Caco-2 (cell line): ENCODE results near the gene IGSF3. TPM values are rescaled to one million over a fixed set of nuclear protein-coding genes. Genes with fewer than 3 reads are reported as not detected.

ENCODE experiments used
- BruUV-seq: library from RNA; stranded (reverse); fragments of 400-500 nt; replicated peaks from 2 replicates; lab custom pipeline; 2021; lab: Mats Ljungman, UMichigan
- CTCF ChIA-PET: fragments of 300-600 bp; sonication (Branson Sonifier 250); formaldehyde crosslinking; loops from one replicate; lab custom pipeline; 2022; ENCODE audit warnings: antibody characterized with exemption; lab: Charles Lee
- POLR2A ChIA-PET: fragments of 300-600 bp; sonication (Branson Sonifier 250); formaldehyde crosslinking; loops from one replicate; lab custom pipeline; 2022; ENCODE audit warnings: antibody characterized with exemption; lab: Charles Lee
- DNase-seq, 2 experiments: peaks; one replicate each; pipeline versions ENCODE4 v3.0.0 to v3.0.0-alpha.2; 2020 to 2022
- H3K27me3 ChIP-seq: replicated peaks from 2 replicates; pipeline ENCODE4 v1.6.0; 2011; ENCODE audit warnings: low read length; ENCODE audit not compliant: control insufficient read depth, insufficient read depth
- H3K36me3 ChIP-seq: 2 replicates; pipeline ENCODE4 v1.5.1; 2011; ENCODE audit warnings: low read length; ENCODE audit not compliant: control insufficient read depth, insufficient read depth
- H3K4me1 ChIP-seq: fragments of 250-450 bp; sonication (Bioruptor Pico); 2 replicates; pipeline ENCODE4 v1.5.1; 2020; ENCODE audit warnings: mild to moderate bottlenecking
- H3K4me3 ChIP-seq: 2 replicates; pipeline ENCODE4 v1.5.1; 2011; ENCODE audit warnings: low read depth, mild to moderate bottlenecking, control low read depth, low read length
- H3K9me3 ChIP-seq: fragments of 250-450 bp; sonication (Bioruptor Pico); 2 replicates; pipeline ENCODE4 v1.5.1; 2020; ENCODE audit warnings: mild to moderate bottlenecking, moderate library complexity
- H3K27ac Mint-ChIP-seq: one replicate; pipeline ENCODE4 v1.8.0; 2022; ENCODE audit warnings: mixed read lengths; ENCODE audit not compliant: unreplicated experiment
- H3K27me3 Mint-ChIP-seq: one replicate; pipeline ENCODE4 v1.8.0; 2022; ENCODE audit warnings: mixed read lengths; ENCODE audit not compliant: insufficient read depth, unreplicated experiment
- H3K36me3 Mint-ChIP-seq: one replicate; pipeline ENCODE4 v1.8.0; 2022; ENCODE audit warnings: mild to moderate bottlenecking, mixed read lengths; ENCODE audit not compliant: insufficient read depth, unreplicated experiment
- H3K4me1 Mint-ChIP-seq: one replicate; pipeline ENCODE4 v1.8.0; 2022; ENCODE audit warnings: low read depth, mixed read lengths; ENCODE audit not compliant: unreplicated experiment
- H3K4me3 Mint-ChIP-seq: one replicate; pipeline ENCODE4 v1.8.0; 2022; ENCODE audit warnings: mild to moderate bottlenecking, moderate library complexity, mixed read lengths; ENCODE audit not compliant: unreplicated experiment
- H3K9me3 Mint-ChIP-seq: one replicate; pipeline ENCODE4 v1.8.0; 2022; ENCODE audit warnings: mixed read lengths; ENCODE audit not compliant: unreplicated experiment
- intact Hi-C: fragments of 100-400 bp; cut with micrococcal nuclease; formaldehyde crosslinking; loops from one replicate; pipeline ENCODE4 v1.10.0; 2022; ENCODE audit not compliant: unreplicated experiment
- total RNA-seq: library from RNA; stranded (reverse); gene quantifications from 2 replicates; pipeline ENCODE4 v1.2.3, GENCODE V29; 2022
- TF ChIP-seq, protein P1 (sequence below), 2 experiments: fragments of 200-600 bp in 1 of 2; IDR thresholded peaks; 1 replicate in 1 of 2; 2 replicates in 1 of 2; pipeline versions ENCODE4 v1.5.1 to v1.8.0; 2011 to 2022; ENCODE audit warnings: antibody characterized with exemption in 1 of 2, control low read depth in 1 of 2, inconsistent platforms in 1 of 2, low read depth in 1 of 2, low read length in 1 of 2, mild to moderate bottlenecking in 1 of 2, moderate library complexity in 1 of 2; ENCODE audit not compliant: insufficient read depth in 1 of 2, severe bottlenecking in 1 of 2, unreplicated experiment in 1 of 2

The IGSF3 gene
- total RNA-seq, 1 experiment from 2014 or later: 24.0 TPM

DNA sequence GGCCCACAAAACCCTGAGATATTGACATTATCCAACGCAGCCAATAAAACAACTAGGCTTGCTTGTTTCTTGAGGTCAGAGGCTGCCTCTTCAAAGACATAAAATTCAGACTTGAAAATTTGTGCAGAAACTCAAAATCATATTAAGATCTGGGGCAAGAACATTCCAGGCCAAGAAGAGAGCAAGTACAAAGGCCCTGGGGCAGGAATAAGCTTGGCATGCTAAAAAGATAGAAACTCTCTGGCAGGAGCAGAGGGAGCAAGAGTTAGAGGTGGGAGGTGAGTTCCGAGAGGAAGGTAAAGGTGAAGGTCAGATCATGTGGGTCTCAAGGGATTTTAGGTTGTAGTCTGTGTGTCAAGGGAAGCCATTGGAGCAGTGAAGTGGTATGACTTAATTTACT, 8.8 kb upstream of the IGSF3 start:
- Mint-ChIP-seq H3K4me3 (no peak overlapping the region), H3K4me1 (no peaks in the 10 kb centered on the region), H3K27me3 (no peaks in the 10 kb centered on the region), H3K36me3 (no peaks in the 10 kb centered on the region), H3K27ac (no peak overlapping the region), H3K9me3 (no peaks in the 10 kb centered on the region)
- no TSS peak for BruUV-seq
- Histone ChIP-seq H3K27me3 (no peaks in the 10 kb centered on the region), H3K36me3 (no peaks in the 10 kb centered on the region), H3K4me3 (no peak overlapping the region), H3K4me1 (no peaks in the 10 kb centered on the region), H3K9me3 (no peaks in the 10 kb centered on the region; the same call in 1 of the 2 replicates)
- intact Hi-C loops: no loop called here
- CTCF ChIA-PET: no interaction called here
- POLR2A ChIA-PET: no interaction called here
- TF ChIP-seq, protein P1, sequence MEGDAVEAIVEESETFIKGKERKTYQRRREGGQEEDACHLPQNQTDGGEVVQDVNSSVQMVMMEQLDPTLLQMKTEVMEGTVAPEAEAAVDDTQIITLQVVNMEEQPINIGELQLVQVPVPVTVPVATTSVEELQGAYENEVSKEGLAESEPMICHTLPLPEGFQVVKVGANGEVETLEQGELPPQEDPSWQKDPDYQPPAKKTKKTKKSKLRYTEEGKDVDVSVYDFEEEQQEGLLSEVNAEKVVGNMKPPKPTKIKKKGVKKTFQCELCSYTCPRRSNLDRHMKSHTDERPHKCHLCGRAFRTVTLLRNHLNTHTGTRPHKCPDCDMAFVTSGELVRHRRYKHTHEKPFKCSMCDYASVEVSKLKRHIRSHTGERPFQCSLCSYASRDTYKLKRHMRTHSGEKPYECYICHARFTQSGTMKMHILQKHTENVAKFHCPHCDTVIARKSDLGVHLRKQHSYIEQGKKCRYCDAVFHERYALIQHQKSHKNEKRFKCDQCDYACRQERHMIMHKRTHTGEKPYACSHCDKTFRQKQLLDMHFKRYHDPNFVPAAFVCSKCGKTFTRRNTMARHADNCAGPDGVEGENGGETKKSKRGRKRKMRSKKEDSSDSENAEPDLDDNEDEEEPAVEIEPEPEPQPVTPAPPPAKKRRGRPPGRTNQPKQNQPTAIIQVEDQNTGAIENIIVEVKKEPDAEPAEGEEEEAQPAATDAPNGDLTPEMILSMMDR (IDR thresholded peaks at IDR 0.05; ENCODE audit: insufficient read depth in 1 of 2, low read depth in 1 of 2, low read length in 1 of 2, severe bottlenecking in 1 of 2, unreplicated experiment in 1 of 2): no peak
- DNase-seq: no peak

DNA sequence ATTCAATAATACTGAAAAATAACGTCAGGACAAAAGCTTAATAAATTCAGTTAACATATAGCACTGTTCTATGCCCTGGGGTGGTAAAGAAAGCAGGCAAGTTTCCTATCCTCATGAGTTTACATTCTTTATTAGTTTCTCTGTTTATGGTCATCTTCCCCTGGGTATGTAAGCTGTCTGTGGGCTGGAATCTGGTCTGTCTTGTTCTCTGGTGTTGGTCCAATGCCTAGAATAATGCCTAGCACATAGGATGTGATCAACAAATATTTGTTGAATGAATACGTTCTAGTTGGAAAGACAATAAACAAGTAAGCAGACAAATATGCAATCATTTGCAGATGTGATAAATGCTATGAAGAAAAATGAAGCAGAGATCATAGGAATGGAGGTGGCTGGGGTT, 7.2 kb upstream of the IGSF3 start:
- Histone ChIP-seq H3K4me1 (no peaks in the 10 kb centered on the region), H3K9me3 (no peaks in the 10 kb centered on the region), H3K36me3 (no peaks in the 10 kb centered on the region), H3K4me3 (no peak overlapping the region), H3K27me3 (no peaks in the 10 kb centered on the region)
- intact Hi-C loops: no loop called here
- Mint-ChIP-seq H3K36me3 (no peaks in the 10 kb centered on the region), H3K27me3 (no peaks in the 10 kb centered on the region), H3K4me3 (no peak overlapping the region), H3K4me1 (no peaks in the 10 kb centered on the region), H3K27ac (no peak overlapping the region), H3K9me3 (no peaks in the 10 kb centered on the region)
- no peak for DNase-seq
- TF ChIP-seq, protein P1 (IDR thresholded peaks at IDR 0.05; ENCODE audit: insufficient read depth in 1 of 2, low read depth in 1 of 2, low read length in 1 of 2, severe bottlenecking in 1 of 2, unreplicated experiment in 1 of 2): no peak
- POLR2A ChIA-PET: no interaction called here
- no TSS peak for BruUV-seq
- CTCF ChIA-PET: no interaction called here

DNA sequence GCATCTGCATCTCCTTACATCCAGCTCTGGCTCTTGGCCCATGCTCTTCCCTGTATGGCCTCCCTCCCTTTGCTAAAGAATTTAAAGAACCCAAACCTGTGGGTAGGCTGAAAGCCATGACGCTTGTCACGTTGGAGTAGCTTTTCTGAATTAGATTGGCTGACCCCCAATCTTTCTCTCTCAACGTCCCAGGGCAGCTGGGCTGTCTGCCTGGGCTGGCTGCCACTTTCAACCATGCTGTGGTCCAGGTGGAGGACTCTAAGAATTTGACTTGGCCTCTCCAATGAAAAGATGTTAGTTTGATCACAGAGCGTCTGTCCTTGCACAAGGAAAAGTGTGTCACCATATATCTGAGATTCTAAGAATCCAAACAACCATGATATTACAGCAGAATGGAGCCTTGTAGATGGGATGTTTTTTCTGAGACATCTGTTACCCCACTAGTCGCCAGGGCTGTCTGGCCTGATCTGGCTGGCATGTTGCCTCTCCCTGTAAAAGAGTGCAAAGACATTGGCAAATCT, 6.5 kb upstream of the IGSF3 start:
- no peak for DNase-seq
- no peaks in the 10 kb centered on the region for H3K36me3 ChIP-seq
- TF ChIP-seq, protein P1 (IDR thresholded peaks at IDR 0.05; ENCODE audit: insufficient read depth in 1 of 2, low read depth in 1 of 2, low read length in 1 of 2, severe bottlenecking in 1 of 2, unreplicated experiment in 1 of 2): no peak
- ChIA-PET POLR2A (no interaction called here), CTCF (no interaction called here)
- no peak overlapping the region for H3K4me3 Mint-ChIP-seq
- intact Hi-C loops: no loop called here
- H3K9me3 Mint-ChIP-seq: no peaks in the 10 kb centered on the region
- no peaks in the 10 kb centered on the region for H3K36me3 Mint-ChIP-seq
- H3K27me3 ChIP-seq: no peaks in the 10 kb centered on the region
- no peak overlapping the region for H3K27ac Mint-ChIP-seq
- H3K27me3 Mint-ChIP-seq: no peaks in the 10 kb centered on the region
- no peaks in the 10 kb centered on the region for H3K4me1 ChIP-seq
- no peak overlapping the region for H3K4me3 ChIP-seq
- no TSS peak for BruUV-seq
- H3K9me3 ChIP-seq: no peaks in the 10 kb centered on the region
- H3K4me1 Mint-ChIP-seq: no peaks in the 10 kb centered on the region
